Smooth muscle cell (in vitro differentiated cells): ENCODE data around the gene S100A11. TPM values are rescaled to one million over a fixed set of nuclear protein-coding genes. Genes with fewer than 3 reads are reported as not detected.
A peak's percentile ranks its signal among the peaks of the same experiment; 100 is the strongest.

Experiments used
- DNase-seq: peaks from one replicate; lab custom pipeline; 2025; ENCODE audit not compliant: unreplicated experiment; lab: John Stamatoyannopoulos, UW
- H2AFZ ChIP-seq: fragments of 200-600 bp; sonication (generic); 2 replicates; pipeline ENCODE4 v1.6.0; 2016; ENCODE audit warnings: antibody characterized with exemption, low read depth, mild to moderate bottlenecking
- H3F3A ChIP-seq: fragments of 200-600 bp; sonication (generic); 2 replicates; pipeline ENCODE4 v1.6.0; 2017; ENCODE audit warnings: antibody characterized with exemption, low read depth
- H3K27ac ChIP-seq: fragments of 200-600 bp; sonication (generic); 2 replicates; pipeline ENCODE4 v1.5.1; 2016; ENCODE audit warnings: low read depth, mild to moderate bottlenecking
- H3K27me3 ChIP-seq: fragments of 200-600 bp; sonication (generic); 2 replicates; pipeline ENCODE4 v1.6.1; 2016; ENCODE audit warnings: low read depth, mild to moderate bottlenecking
- H3K36me3 ChIP-seq: fragments of 200-600 bp; sonication (generic); 2 replicates; pipeline ENCODE4 v1.5.1; 2016; ENCODE audit warnings: low read depth
- H3K4me1 ChIP-seq: fragments of 200-600 bp; sonication (generic); 2 replicates; pipeline ENCODE4 v1.5.1; 2016; ENCODE audit warnings: low read depth
- H3K4me2 ChIP-seq: fragments of 200-600 bp; sonication (generic); 2 replicates; pipeline ENCODE4 v1.6.0; 2016; ENCODE audit warnings: mild to moderate bottlenecking
- H3K4me3 ChIP-seq: fragments of 200-600 bp; sonication (generic); 2 replicates; pipeline ENCODE4 v1.5.1; 2016; ENCODE audit warnings: mild to moderate bottlenecking
- H3K79me2 ChIP-seq: fragments of 200-600 bp; sonication (generic); 2 replicates; pipeline ENCODE4 v1.6.0; 2016; ENCODE audit warnings: low read depth, mild to moderate bottlenecking
- H3K9ac ChIP-seq: fragments of 200-600 bp; sonication (generic); 2 replicates; pipeline ENCODE4 v1.6.0; 2016; ENCODE audit warnings: low read depth
- H3K9me3 ChIP-seq: fragments of 200-600 bp; sonication (generic); replicated peaks from 2 replicates; pipeline ENCODE4 v1.5.1; 2016; ENCODE audit warnings: low read depth
- H4K20me1 ChIP-seq: fragments of 200-600 bp; sonication (generic); 2 replicates; pipeline ENCODE4 v1.6.0; 2016; ENCODE audit warnings: low read depth
- WGBS: methylation state at CpG from one replicate; pipeline ENCODE4 v1.1.7; 2016; ENCODE audit warnings: low lambda C conversion rate; 5-methylcytosine and 5-hydroxymethylcytosine counted together
- polyA plus RNA-seq: library from polyadenylated mRNA; unstranded; fragments of >200 nt; fragmentation: Nextera tagmentation; extraction: Ambion mirVana; gene quantifications from 2 replicates; pipeline ENCODE4 v1.2.1, GENCODE V29; 2016
- total RNA-seq: library from RNA; depleted of rRNA; stranded (reverse); fragments of >200 nt; gene quantifications from 2 replicates; pipeline ENCODE4 v1.2.3, GENCODE V29; 2014
- TF ChIP-seq, protein P1 (sequence below): fragments of 200-600 bp; sonication (generic); IDR thresholded peaks from 2 replicates; pipeline ENCODE4 v1.5.1; 2017; ENCODE audit warnings: borderline replicate concordance, mild to moderate bottlenecking, antibody characterized with exemption; ENCODE audit not compliant: insufficient read depth, poor library complexity, severe bottlenecking

S100A11 gene
- total and polyA plus RNA-seq, 2 experiments from 2014 or later, result 1,481 to 2,824 TPM

DNA sequence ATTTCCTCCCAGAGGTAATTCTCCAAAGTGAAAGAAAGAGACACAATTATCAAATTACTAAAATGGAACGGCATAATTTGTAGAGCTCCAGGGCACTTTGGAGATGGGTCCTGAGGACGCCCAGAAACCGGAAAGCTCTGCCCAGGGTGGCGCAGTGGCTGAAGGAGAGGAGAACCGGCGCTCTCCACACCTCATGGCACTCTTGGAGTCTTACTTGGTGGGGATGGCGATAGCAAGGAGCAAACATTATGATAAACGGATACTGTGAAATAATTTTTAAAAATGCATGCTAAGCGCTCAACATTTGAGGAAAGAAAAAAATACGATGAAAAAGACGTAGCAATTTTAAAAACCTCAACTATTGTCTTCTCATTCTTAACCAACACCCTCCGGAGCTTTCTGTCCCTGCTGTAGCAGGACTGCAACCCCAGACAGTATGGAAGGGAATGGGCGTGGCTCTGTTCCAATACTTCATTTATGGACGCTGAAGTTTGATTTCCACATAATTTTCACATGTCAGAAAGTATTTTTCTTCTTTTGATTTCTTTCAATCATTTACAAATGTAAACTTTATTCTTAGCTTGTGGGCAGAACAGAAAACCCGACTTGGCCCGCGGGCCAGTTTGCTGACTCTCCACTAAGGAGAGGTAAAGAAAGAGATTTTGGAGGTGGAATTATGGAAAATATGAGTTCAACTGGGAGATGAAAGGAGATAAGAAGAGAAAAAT, 1.1 kb downstream of the S100A11 start:
- Histone ChIP-seq H2AFZ (no peak overlapping the region), H3K9ac (peak overlapping the region; percentile 96), H4K20me1 (peaks cover 35% of the 10 kb centered on the region), H3K9me3 (no peaks in the 10 kb centered on the region), H3K36me3 (peaks cover 19% of the 10 kb centered on the region), H3K27me3 (no peaks in the 10 kb centered on the region), H3K4me3 (peak overlapping the region; percentile 71), H3K4me2 (peak overlapping the region; percentile 89), H3K79me2 (peaks cover 42% of the 10 kb centered on the region), H3F3A (peaks cover 42% of the 10 kb centered on the region), H3K4me1 (peaks cover 8% of the 10 kb centered on the region), H3K27ac (peak overlapping the region; percentile 97)
- TF ChIP-seq, protein P1, sequence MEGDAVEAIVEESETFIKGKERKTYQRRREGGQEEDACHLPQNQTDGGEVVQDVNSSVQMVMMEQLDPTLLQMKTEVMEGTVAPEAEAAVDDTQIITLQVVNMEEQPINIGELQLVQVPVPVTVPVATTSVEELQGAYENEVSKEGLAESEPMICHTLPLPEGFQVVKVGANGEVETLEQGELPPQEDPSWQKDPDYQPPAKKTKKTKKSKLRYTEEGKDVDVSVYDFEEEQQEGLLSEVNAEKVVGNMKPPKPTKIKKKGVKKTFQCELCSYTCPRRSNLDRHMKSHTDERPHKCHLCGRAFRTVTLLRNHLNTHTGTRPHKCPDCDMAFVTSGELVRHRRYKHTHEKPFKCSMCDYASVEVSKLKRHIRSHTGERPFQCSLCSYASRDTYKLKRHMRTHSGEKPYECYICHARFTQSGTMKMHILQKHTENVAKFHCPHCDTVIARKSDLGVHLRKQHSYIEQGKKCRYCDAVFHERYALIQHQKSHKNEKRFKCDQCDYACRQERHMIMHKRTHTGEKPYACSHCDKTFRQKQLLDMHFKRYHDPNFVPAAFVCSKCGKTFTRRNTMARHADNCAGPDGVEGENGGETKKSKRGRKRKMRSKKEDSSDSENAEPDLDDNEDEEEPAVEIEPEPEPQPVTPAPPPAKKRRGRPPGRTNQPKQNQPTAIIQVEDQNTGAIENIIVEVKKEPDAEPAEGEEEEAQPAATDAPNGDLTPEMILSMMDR, result no peak
- no peak for DNase-seq
- 2% methylated on average over 17 of the region's 17 CpGs for WGBS

DNA sequence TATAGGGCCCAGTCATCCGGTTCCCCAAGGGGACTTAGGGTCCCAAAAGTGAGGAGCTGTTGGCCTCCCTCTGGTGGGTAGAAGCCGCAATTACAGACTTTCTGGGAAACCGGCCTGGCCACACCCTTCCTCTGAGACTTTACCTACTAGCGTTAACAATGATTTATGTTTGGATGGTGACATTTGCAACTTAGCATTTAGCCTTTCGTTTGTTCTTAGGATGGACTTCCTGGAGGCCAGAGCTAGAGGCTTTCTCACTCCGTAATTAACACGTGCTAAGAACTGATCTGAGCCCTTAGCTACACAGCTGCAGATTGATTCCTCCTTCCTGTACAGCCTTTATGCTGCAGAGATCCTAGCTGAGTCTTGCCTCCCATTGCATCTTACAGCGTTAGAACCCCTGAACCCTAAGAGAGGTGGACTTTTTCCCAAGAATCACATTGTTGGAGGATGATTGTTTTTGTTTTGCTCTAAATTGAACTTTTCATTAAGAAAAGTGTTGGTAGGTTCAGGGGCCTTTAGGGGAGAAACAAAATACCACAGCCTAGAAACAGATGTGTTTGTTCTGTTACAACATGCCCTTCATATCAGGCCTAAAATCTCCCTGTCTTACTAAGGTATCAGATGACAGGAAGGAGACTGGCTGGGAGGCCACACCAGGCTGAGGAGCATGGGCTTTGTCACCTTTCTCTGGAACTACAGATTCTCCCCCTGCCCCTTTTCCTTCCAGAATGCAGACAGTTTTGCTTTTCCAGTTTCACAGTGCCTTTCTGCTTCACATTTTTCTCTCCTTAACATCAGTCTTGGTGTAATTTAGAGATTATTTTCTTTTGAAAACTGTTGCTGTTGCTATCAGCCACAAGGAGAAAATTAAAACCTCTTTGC, 1.9 kb downstream of the S100A11 start:
- no peaks in the 10 kb centered on the region for H3K27me3 ChIP-seq
- no peaks in the 10 kb centered on the region for H3K9me3 ChIP-seq
- peak overlapping the region; percentile 96 for H3K9ac ChIP-seq
- peaks cover 19% of the 10 kb centered on the region for H3K36me3 ChIP-seq
- peak overlapping the region; percentile 71 for H3K4me3 ChIP-seq
- TF ChIP-seq, protein P1, result peak; percentile 73
- WGBS, result 3% methylated on average over 8 of the region's 8 CpGs
- H3K27ac ChIP-seq, result peak overlapping the region; percentile 97
- H3K4me2 ChIP-seq, result peak overlapping the region; percentile 89
- peak; percentile 10 for DNase-seq
- peaks cover 47% of the 10 kb centered on the region for H3F3A ChIP-seq
- peaks cover 8% of the 10 kb centered on the region for H3K4me1 ChIP-seq
- peaks cover 42% of the 10 kb centered on the region for H3K79me2 ChIP-seq
- H4K20me1 ChIP-seq, result peaks cover 35% of the 10 kb centered on the region
- H2AFZ ChIP-seq, result no peak overlapping the region

DNA sequence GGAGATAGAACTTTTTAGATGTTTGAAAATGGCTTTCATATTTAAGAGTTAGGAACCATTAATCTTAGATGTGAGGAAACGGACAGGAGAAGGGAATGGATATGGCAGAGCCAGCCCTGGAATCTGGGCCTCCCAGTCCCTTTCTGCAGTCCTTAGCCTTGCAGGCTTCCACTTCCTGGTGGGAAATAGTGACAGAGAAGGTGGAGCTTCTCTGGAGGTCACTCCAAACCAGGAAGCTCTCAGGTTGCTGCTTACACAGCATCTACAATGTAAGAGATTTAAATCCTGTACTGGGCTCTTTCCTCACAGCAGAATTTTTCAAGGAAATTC, 2.5 kb downstream of the S100A11 start:
- Histone ChIP-seq H3F3A (peaks cover 49% of the 10 kb centered on the region), H3K4me1 (peaks cover 8% of the 10 kb centered on the region), H3K4me2 (peak overlapping the region; percentile 89), H3K9ac (peak overlapping the region; percentile 10), H2AFZ (no peak overlapping the region), H3K27ac (peak overlapping the region; percentile 97), H4K20me1 (peaks cover 35% of the 10 kb centered on the region), H3K9me3 (no peaks in the 10 kb centered on the region), H3K36me3 (peaks cover 19% of the 10 kb centered on the region), H3K4me3 (peak overlapping the region; percentile 71), H3K79me2 (peaks cover 42% of the 10 kb centered on the region), H3K27me3 (no peaks in the 10 kb centered on the region)
- TF ChIP-seq, protein P1, result no peak
- WGBS, result 44% methylated on average over 1 of the region's 1 CpG
- no peak for DNase-seq
